Vagina (tissue), 2 donors: ENCODE results near the gene PPM1G.

ENCODE experiments used
- CTCF ChIP-seq, 3 experiments: fragments of 450-650 bp in 2 of 3; fragments of 200-600 bp in 1 of 3; sonication (generic) in 1 of 3; IDR thresholded peaks; one replicate each; pipeline ENCODE4 v1.5.1; 2017 to 2019; ENCODE audit warnings: antibody characterized with exemption in 3 of 3, mild to moderate bottlenecking in 2 of 3, moderate library complexity in 2 of 3
- POLR2AphosphoS5 ChIP-seq, 2 donors: sonication (generic); formaldehyde crosslinking; IDR thresholded peaks; one replicate each; pipeline ENCODE4 v1.9.0; 2017; ENCODE audit warnings: antibody characterized with exemption in 2 of 2, mild to moderate bottlenecking in 2 of 2, low read depth in 1 of 2; ENCODE audit not compliant: insufficient read depth in 1 of 2

GRCh38 chr2:27372937-27373336 lies 36.5 kb downstream of the PPM1G start:
- no peak for TF ChIP-seq CTCF (IDR thresholded peaks at IDR 0.05)
- no peak for TF ChIP-seq POLR2AphosphoS5 (IDR thresholded peaks at IDR 0.05; ENCODE audit: insufficient read depth in 1 of 2, low read depth in 1 of 2)
